Cerebellar nuclear complex (tissue), 1 donor: ENCODE data around the gene KCND3.
A peak's percentile ranks its signal among the peaks of the same experiment; 100 is the strongest.

Source experiments
- DNase-seq, 2 experiments: peaks; one replicate each; lab custom pipeline; 2025; lab: John Stamatoyannopoulos, UW

KCND3 gene

DNA sequence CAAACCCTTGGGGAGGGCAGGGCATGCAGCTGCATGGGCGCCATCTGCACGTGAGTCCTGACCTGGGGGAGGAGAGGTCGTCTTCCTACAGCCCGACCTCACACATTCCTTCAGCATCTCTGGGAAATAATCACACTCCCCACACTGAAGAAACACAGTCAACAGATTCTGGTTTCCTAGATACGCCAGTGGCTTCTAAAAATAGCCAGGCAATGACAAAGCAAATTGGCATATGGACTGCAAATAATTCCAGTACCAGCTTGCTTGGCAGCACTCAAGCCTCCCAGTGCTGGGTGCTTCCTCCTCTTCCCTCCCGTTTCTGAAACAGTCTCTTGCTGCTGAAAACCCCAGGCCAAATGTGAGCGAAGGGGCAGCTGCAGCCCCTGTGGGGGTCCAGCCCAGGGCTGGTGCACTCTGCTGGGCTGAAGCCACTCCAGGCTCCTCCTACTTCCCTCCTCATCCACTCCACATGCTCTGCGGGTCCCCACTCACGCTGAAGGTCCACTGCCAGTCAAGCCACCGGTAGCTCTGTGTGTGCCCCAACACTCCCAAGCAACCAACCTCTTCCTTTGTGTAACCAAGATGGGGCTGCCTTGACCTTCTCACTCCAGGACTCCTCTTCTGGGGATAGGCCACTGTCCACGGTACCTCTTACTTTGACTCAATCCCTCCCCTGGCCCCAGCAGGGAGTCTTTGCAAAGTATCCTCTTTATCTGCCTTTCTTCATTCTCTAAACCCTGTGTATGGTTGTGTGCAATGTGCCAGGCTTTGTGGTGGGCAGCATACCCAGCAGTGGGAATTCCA lies 69.0 kb downstream of the KCND3 start:
- peak; percentile 85 to 94 for DNase-seq

DNA sequence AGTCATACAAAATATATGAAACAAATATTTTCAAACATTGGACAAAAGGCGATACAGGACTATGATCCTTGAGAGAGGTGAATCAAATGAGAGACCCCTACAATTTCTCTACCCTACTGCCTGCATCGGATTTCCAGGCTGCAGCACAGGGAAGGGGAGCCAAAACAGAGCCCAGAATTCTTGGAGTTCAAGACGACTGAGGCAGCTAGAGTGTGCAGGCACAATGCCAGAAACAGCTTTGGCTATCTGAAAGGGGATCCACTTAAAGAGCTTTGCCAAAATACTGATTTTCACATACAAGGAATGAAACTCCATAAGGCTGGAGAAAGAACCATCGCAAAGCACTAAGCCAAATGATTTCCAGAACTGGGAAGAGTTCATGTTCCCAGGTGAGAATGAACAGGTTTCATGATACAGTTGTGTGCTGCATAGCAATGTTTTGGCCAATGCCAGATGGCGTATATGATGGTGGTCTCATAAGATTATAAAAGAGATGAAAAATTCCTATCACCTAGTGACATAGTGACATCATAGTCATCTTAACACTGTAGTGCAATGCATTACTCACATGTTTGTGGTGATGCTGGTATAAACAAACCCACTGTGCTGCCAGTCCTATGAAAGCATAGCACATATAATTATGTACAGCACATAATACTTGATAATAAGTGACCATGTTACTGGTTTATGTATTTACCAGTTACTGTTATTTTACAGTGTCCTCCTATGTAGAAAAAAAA lies 77.5 kb downstream of the KCND3 start:
- DNase-seq: no peak

DNA sequence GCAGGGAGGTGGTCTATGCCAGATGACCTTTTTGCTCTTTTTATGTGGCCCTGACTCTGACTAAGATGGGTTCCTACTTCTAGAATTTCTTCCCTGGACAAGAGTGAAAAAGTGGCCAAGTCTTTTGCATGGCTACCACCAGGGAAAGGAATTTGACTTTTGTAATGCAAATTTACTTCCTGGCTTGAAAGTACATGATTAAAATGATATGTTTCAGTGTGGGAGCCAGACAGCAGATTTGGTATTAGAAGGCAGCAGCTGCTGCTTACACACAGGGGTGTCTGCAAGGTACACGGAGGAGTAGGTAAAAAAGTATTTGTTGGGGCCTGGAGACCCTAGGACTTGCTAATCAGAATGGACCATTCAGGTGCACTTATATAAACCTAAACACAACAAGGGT lies 78.4 kb downstream of the KCND3 start:
- no peak for DNase-seq

DNA sequence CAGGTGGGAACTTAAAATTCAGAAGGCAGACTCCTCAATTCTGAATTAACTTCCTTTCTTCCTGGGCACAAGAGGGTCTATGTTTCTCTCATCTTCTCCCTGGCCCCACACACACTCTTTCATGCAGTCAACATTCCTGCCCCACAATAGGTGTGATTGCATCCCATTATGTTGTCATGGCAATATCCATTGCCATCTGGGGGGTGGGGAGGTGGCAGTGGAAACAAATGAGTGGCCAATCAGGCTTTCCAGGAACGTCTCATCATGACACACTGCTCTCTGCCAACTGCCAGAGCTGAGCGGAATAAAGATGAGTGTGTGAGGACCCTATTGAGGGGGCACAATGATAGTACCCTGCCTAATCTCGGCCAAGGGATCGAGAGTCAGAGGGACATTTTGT lies 80.4 kb downstream of the KCND3 start:
- no peak for DNase-seq

DNA sequence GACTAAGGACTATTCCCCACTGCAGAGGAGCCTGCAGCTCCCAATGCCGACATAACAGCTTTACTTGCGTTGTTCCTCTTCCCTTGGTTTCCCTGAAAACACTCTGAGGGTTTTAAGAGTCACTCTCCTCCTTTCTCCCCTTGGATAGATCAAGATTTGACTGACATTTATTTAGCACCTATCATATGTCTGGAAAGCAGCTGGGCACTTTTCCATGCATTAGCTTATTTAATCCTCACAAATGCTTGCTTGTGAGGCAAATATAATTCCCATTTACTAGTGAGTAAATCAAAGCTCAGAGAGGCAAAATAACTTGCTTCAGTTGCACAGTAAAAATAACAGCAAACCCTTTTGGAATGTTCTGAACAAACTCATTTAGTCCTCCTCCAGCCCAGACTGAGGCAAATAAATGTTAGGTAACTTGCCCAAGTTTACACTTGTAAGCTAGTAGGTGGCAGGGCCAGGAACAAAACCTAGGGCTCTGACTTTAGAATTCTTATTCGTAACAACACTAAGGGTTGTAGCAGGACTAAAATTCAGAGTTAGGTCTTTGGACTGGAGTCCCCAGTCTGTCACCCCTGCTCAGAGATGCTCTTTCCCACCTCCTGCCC lies 81.4 kb downstream of the KCND3 start:
- DNase-seq: no peak

DNA sequence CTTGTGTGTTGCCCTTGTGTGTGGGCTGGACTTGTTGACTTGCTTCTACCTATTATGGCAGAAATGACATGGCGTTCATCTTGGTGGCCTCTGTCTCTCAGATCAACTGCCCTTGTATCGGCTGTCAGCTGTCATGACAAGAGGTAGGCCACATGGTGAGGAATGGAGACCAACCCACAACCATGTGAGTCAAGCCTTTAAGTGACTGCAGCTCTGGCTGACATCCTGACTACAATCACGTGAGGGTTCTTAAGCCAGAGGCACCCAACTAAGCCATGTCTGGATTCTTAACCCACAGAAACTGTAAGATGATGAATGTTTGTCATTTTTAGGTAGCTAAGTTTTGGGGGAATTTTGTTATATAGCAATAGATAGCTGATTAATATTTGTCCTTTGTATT lies 82.1 kb downstream of the KCND3 start:
- DNase-seq: no peak

DNA sequence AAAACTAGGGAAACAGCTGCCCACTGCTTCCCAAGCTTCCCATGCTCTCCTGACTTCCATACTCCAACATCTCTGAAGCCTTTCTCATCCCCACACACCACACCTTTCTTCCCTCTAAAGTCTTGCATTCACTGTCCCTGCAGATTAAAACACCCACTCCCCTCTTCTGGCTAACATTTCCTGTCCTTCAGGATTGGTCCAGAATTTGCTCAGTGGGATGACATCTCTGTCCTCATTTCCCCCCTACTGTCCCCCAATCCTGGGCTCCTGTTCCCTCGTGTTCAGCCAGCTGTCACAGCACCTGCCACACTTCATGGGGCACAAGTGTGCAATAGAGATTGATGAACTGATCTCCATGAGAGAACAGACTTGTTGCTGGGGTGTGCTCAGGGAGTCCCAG lies 82.7 kb downstream of the KCND3 start:
- no peak for DNase-seq

DNA sequence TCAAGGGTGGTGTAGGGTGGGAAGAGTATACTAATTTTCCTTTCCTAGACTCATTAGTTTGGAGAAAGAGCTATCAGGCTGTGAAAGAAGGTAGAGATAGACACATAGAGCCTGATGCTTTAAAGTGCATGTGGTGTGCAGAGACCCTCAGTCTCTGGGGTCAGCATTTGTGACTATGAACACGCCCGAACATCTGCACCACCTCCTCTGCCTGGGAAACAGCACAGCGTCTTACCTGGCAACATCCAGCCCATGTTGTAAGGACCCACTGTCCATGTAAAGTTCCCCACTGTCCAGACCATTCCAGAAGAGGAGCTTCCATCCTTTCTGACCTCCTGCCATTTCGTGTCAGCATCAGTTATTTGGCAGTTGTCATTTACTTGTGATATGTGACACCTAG lies 83.4 kb downstream of the KCND3 start:
- DNase-seq: no peak

DNA sequence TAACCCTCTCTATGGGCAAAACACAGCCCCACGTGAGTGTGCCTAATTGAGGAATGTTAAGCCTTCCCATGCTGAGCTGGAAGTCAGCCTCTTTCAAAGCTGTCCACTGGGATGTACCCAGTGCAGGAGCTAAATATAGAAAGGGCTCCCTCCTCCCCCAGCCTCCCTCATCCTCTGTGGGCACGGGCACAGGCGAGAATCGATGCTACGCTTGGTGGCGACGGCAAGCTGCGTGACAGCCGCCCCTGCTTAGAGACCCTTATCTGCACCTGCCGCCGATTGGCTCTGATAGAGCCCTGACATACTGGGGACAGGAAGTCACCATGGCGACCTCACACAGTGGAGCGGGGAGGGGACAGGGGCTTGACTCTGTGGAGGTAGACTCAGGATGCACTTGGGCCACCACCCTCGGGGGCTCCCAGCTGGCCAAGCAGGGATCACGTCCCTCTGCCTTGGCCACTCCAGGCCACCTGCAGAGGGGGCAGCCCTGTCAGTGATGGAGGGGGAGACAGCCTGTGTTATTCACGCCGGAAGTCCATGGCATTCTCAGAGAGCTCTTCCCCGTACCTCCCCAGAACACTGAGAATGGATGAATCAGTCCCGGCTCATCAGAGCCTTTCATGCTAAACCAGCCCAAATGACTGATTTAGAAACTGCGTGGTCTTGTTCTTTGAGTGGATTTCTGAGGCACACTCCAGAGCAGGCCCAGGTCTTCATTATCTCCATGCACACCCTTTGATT lies 84.8 kb downstream of the KCND3 start:
- peak in 1 of 2 experiments; percentile 21 for DNase-seq

DNA sequence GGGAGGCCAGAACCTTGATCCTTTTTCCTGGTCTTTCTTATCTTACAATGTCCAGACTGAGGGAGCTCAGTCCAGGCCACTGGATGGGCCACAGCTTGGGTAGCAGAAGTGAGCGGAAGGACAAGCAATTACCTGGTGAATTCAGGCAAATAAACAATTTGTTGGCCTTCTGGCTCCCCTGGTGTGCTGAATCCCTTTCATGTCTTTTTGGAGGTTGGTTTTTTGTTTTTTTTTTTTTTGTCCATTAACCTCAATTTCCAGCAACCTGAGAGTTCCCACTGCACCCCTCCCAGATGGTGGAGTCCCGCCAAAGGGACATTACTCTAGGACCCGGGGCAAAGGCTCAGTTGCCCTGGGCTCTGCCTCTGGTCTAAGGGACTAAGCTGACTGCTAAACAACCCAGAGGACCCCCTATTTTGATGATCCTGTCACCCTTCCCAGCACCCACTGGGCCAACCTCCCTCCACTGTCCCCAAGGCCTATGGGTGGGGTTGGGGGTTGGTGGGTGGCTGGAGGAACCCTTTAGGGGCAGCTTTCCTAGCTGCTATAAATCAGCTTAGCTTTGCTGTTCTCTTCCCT lies 85.5 kb downstream of the KCND3 start:
- peak; percentile 91 to 95 for DNase-seq

DNA sequence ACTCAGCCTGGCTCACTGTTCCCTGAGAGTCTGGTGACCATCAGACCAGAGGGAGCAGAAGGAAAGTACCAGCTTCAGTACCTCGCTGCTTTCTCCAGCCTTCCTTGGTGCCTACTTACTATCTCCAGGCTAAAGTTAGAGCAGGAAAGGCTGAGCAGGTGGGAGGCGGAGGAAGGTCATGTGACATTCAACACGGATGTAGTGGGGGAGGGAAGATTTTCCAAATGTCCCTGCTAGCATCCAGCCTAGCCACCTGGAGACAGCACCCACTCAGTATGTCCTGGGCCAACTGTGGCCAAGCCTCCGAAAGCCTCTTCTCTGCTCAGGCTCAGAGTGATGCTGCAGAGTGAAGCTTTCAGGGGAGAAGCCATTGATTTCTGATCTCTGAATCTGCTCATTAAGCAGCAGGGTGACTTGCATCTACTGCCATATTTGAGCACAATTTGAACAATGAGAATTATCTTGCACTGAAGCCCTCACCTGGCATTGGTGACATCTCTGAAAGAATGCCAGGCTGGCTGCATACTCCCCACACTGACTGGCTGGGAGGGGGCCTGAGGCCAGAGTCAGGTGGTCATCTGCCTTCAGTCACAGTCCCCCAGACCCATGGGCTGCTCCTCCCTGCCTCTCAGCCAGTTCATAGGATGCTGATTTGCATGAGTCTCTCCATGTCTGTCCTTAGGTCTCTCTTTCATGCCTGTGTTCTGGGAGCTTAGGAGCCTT lies 86.2 kb downstream of the KCND3 start:
- DNase-seq: no peak

DNA sequence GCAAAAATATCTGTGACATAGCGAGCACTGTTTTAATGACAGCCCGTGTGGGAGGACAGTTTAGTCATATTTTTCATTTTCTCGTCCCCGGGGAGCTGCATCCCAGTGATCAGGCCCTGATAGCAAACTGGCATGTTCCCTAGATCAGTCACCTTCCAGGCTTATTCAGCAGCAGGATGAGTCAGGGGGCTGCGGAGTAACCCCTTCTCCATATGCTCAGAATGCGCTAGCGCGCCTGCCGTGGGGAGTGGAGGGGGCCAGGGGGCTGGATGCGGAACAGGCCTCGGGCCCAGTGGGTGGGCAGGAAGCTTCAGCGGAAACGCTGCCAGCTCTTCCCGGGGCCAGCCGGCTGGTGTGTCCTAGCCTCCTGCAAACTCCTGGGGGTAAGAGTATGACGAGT lies 94.0 kb downstream of the KCND3 start:
- DNase-seq: no peak

DNA sequence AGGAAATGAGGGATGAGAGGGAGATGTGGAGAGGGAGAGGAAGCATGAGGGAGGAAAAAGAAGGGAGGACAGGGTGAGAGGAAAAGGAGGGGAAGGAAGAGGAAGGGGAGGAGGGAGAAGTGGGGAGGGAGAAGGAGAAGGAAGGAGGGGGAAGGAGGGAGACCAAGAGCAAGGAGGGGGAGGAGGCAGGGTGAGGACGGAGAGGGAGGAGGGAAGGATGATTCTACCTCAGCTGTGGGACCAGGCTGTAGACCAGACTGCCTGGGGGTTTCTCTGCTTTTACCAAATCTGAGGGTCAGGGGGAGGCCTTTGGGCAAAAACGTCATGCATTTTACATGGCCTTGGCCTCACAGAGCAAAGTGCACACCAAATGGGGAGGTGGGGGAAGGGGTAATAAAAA lies 94.5 kb downstream of the KCND3 start:
- no peak for DNase-seq

DNA sequence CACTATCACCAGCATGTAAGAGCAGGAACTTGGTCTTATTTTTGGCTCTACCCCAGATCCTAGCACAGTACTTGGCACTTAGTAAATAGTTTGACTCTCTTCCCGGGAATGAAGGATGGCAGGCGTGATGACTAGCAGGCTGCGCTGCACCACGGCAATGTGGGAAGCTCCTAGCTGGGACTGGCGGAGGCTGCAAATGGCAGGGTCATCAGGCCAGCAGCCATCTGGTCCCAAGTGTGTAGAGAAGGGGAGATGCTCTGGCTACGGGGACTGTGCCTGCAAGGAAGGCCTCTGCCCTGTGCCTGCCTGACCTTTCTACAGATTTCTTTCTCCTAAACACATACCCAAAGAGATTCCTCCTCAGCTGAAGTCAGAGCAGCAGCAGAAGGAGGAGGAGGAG lies 95.0 kb downstream of the KCND3 start:
- DNase-seq: no peak

DNA sequence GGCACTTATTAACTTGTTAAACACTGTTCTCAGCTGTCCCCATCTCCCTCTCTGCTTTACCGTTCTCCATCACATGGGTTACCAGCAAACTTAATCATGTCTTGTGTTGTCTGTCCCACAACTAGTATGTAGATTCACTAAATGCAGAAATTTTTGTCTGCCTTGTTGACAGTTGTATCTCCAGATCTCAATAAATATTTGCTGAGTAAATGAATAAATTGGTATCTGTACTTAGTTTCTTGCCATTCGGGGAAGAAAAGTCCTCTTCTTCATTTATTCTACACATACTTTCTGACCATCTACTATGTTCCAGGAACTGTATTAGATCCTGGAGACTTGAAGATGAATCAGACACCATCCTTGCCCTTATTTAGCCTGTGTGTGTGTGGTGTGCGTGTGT lies 97.9 kb downstream of the KCND3 start:
- no peak for DNase-seq

DNA sequence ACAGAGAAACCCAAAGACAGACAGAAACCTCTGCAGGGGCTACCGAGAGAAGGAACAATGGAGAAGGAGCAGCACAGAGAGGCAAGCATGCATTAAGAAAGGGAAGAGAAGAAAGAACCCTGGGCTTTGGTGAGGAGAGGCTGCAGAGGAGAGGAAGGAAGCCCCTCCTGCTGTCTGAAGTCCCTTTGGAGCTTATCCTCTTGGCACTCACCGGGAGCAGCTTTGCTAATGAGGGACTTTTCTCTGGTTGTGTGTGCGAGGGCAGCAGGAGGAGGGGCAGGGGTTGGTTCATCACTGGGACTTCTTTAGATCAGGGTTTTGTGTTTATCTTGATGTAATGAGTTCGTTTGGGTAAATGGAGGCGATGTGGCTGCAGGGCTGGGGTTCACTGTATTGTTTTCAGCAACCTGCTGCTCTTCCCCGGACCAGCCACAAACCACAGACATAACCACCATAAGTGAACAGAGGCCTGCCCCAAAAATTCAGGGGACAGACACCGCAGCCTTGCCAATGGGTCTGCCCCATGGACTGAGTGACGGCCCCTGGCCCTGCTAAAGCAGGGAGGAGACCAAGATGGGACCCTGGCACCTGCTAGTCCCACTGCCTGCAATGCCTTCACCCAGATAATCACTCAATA lies 100.6 kb downstream of the KCND3 start:
- no peak for DNase-seq

DNA sequence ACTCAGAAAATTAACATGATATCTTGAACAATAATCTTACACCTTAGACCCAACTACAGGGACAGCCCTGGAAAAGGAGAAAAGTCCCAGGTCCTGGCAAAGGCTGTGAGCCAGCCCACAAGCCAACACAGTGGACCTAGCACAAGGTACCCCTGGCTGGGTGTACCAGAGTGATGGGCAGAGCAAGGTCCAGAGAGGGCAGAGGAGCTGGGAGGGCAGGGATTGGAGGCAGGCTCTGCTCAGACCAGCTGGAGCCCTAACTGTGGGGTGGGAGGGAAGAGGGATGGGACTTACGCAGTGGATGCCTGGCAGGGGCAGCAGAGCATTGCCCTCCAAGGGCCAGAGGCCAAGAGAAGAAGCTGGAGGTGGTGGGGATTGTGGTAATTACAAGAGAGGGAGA lies 101.6 kb downstream of the KCND3 start:
- no peak for DNase-seq

DNA sequence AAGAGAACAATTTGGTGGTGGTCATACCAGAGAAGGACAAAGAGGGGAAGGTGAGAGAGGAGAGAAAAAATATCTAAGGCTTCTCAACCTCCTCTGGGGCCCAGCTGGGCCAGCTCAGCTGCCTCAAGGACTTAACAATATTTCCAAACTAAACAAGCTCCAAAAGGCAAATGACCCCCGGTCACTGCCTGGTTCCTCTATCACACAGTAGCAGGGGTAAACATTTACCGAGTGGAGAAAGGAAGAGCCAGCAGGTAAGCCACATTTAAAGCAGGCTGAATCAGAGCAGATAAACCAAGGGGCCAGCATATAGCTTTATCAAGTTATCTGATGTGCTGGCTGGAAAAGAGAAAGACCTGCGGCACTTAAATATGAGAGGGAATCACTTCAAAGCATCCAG lies 102.1 kb downstream of the KCND3 start:
- DNase-seq: no peak

DNA sequence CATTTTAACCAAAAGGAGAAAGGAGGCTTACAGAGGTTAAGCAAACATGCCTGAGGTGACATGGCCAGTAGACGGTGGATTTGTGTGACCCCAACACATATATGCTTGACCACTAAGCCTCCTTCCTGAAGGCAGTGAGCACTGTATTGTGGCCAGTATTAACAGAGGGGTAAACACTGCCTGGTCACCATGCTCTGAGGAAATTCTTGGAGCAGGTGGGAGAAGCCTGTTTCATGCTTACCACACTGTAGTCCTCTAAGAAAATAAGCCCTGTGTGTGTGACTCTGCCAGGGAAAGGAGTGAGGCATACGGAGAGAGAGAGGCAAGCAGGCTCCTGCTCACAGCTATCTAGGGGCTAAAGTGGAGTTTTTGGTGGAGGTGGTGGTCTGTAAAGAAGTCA lies 102.7 kb downstream of the KCND3 start:
- DNase-seq: no peak

DNA sequence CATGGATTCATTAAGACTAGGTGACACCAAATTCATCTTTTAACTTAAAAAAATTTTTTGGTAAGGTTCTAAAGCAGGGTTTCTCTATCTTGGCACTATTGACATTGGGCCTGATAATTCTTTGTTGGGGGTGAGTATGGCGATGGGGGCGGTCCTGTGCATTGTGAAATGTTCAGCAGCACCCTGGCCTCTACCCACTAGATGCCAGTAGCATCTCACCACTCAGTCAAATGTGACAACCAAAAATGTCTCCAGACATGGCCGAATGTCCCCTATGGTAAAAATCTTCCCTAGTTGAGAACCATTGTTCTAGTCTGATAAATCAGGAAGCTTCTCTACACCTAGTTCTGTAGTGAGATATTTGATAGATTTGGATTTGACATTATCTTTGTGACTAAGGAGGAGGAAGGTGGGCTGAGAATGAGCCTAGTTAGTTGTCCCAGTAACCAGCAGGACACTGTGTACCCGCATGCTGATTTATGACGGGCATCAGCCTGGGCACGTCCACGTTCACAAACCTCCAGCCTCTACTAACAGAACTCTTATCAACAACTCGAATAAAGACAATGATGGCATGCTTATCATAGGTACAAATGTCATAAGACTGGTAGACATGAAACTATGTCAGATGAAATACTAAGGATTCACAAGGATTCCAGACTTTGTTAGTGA lies 104.6 kb downstream of the KCND3 start:
- DNase-seq: no peak
